Measurements from ENCODE around the gene BPIFB1. TPM values are rescaled to one million over a fixed set of nuclear protein-coding genes. Genes with fewer than 3 reads are reported as not detected.

BPIFB1 gene
- total RNA-seq, 2 donors from 2014 or later: not detected

GRCh38 chr20:33291830-33292355, 8.9 kb downstream of the BPIFB1 start:
- H3K36me3 ChIP-seq: no peaks in the 10 kb centered on the region
- no peak for DNase-seq (ENCODE audit: low spot score)
- H3K9me3 ChIP-seq: no peaks in the 10 kb centered on the region
- no peak for ATAC-seq (ENCODE audit: insufficient number of reproducible peaks, low FRiP score, low read depth)
- H3K27ac ChIP-seq: no peak overlapping the region
- H3K27me3 ChIP-seq (replicated peaks; ENCODE audit: insufficient read depth): no peaks in the 10 kb centered on the region
- H3K4me1 ChIP-seq (ENCODE audit: control insufficient read depth in 1 of 2, low read depth in 2 of 2): no peaks in the 10 kb centered on the region
- peak; percentile 55 for TF ChIP-seq CTCF (IDR thresholded peaks at IDR 0.05)
- H3K4me3 ChIP-seq: no peak overlapping the region

GRCh38 chr20:33296206-33296605, 13.2 kb downstream of the BPIFB1 start:
- H3K27me3 ChIP-seq (replicated peaks; ENCODE audit: insufficient read depth): no peaks in the 10 kb centered on the region
- H3K9me3 ChIP-seq: no peaks in the 10 kb centered on the region
- H3K4me3 ChIP-seq: no peak overlapping the region
- no peaks in the 10 kb centered on the region for H3K4me1 ChIP-seq (ENCODE audit: control insufficient read depth in 1 of 2, low read depth in 2 of 2)
- ATAC-seq (ENCODE audit: insufficient number of reproducible peaks, low FRiP score, low read depth) (no peak), DNase-seq (ENCODE audit: low spot score) (no peak)
- no peak for TF ChIP-seq CTCF (IDR thresholded peaks at IDR 0.05)
- no peaks in the 10 kb centered on the region for H3K36me3 ChIP-seq
- H3K27ac ChIP-seq: no peak overlapping the region

- Histone ChIP-seq H3K27me3 (replicated peaks; ENCODE audit: insufficient read depth) (no peaks in the 10 kb centered on the region), H3K9me3 (no peaks in the 10 kb centered on the region), H3K27ac (no peak overlapping the region), H3K36me3 (no peaks in the 10 kb centered on the region), H3K4me1 (ENCODE audit: control insufficient read depth in 1 of 2, low read depth in 2 of 2) (no peaks in the 10 kb centered on the region), H3K4me3 (no peak overlapping the region)
- no peak for DNase-seq (ENCODE audit: low spot score)
- no peak for ATAC-seq (ENCODE audit: insufficient number of reproducible peaks, low FRiP score, low read depth)
- TF ChIP-seq CTCF (IDR thresholded peaks at IDR 0.05): no peak
These were observed 15.4 kb downstream of the BPIFB1 start for GRCh38 chr20:33298391-33298790.

GRCh38 chr20:33299111-33299603, 16.1 kb downstream of the BPIFB1 start:
- Histone ChIP-seq H3K27me3 (replicated peaks; ENCODE audit: insufficient read depth) (no peaks in the 10 kb centered on the region), H3K4me1 (ENCODE audit: control insufficient read depth in 1 of 2, low read depth in 2 of 2) (no peaks in the 10 kb centered on the region), H3K9me3 (no peaks in the 10 kb centered on the region), H3K4me3 (no peak overlapping the region), H3K36me3 (no peaks in the 10 kb centered on the region), H3K27ac (no peak overlapping the region)
- peak; percentile 77 for TF ChIP-seq CTCF (IDR thresholded peaks at IDR 0.05)
- DNase-seq (ENCODE audit: low spot score) (no peak), ATAC-seq (ENCODE audit: insufficient number of reproducible peaks, low FRiP score, low read depth) (no peak)

- H3K27ac ChIP-seq: no peak overlapping the region
- TF ChIP-seq CTCF (IDR thresholded peaks at IDR 0.05): no peak
- no peak overlapping the region for H3K4me3 ChIP-seq
- no peaks in the 10 kb centered on the region for H3K27me3 ChIP-seq (replicated peaks; ENCODE audit: insufficient read depth)
- H3K9me3 ChIP-seq: no peaks in the 10 kb centered on the region
- H3K36me3 ChIP-seq: no peaks in the 10 kb centered on the region
- no peak for ATAC-seq (ENCODE audit: insufficient number of reproducible peaks, low FRiP score, low read depth)
- no peaks in the 10 kb centered on the region for H3K4me1 ChIP-seq (ENCODE audit: control insufficient read depth in 1 of 2, low read depth in 2 of 2)
- no peak for DNase-seq (ENCODE audit: low spot score)
These were observed 18.3 kb downstream of the BPIFB1 start for GRCh38 chr20:33301192-33301930.
